IPS-NIHi7 (cell line): ENCODE results near the gene ASB6.
A peak's percentile ranks its signal among the peaks of the same experiment; 100 is the strongest.

Source experiments
- DNase-seq: peaks from one replicate; pipeline ENCODE4 v3.0.0; 2012; ENCODE audit warnings: mixed read lengths; ENCODE audit errors: extremely low spot score

ASB6 gene

DNA sequence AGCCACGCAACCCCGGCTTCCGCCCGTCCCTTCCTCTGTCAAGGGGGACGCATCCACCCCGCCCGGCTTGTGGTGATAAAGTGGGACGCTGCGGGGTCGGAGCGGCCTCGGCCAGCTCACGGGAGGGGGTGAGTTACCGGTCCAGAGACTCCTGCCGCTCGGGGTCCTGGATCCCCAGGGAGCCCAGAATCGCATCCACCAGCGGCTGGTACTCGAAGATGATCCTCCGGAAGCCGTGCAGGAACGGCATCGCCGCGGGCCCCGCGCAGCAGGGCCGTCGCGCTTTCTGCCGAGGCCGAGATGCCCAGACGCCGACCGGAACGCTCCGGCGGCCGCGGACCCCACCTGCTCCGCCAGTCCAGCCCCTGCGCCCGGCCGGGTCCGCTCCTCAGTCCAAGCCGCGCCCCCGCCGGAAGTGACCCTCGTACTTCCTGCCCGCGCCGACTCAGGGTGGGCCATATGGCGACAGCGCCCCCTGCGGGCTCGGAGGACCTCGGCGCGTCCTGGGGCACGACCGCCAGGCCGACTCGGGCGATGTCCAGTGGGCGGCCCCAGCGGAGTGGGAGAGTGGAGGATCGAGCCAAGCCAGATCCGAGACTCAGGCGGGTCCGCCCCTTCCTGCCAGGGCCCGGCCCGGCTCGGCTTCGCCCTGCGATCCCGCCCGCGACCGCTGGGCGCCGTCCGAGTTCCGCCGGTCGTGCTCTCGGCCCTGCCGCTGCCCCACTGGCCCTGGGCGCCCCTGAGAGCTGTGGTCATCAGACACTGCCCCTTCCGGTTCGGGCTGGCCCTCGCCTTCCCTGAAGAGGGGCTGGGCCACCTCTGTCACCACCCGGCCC, at the start of gene ASB6:
Gene ASB6, minus strand, starts transcription at position 402 of the 836 bp plus-strand sequence. Its CDS starts 152 bp downstream, at position 250.
- DNase-seq: peak; percentile 100

DNA sequence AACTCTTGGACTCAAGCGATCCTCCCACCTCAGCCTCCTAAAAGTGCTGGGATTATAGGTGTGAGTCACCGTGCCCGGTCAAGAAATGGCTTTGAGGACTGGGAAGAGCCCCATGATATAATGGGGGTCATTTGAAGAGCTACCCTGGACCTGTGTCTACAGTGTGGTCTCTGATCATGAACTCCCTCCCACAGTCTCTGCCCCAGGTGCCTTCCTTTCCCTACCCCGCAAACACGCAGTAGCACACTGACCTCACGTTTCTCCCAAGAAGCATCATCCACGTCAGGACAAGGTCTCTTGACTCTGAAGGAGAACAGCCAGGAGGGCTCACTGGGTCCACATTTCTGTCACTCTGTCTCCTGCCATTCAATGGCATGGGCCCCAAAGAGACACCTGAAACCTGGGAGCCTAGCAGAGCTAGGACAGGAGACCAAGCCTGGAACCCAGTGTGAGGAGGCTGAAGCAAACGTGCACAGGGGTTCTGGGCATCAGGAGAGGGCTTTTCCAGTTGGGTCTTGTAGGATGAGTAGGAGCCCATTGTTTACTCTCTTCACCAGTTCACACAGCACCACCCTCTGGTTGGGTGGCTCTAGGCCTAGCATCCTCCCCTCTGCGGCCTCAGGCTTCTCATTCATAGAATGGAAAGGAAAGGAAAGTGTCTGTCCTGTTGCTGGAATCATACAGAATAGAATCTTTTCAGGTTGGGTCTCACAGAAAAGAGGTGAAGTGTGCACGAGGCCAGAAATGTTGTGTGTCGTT, 46.5 kb upstream of the ASB6 start:
- DNase-seq: no peak

- DNase-seq: no peak
These were observed 45.4 kb upstream of the ASB6 start for GRCh38 chr9:129687391-129687790.

- no peak for DNase-seq
These were observed 44.8 kb upstream of the ASB6 start for GRCh38 chr9:129686736-129687135.

- no peak for DNase-seq
These were observed 43.9 kb upstream of the ASB6 start for GRCh38 chr9:129685933-129686259.

- DNase-seq: no peak
These were observed 43.4 kb upstream of the ASB6 start for GRCh38 chr9:129685220-129685932.

GRCh38 chr9:129682381-129682780, 40.4 kb upstream of the ASB6 start:
- no peak for DNase-seq

GRCh38 chr9:129681924-129682323, 40.0 kb upstream of the ASB6 start:
- DNase-seq: no peak

GRCh38 chr9:129679537-129679936, 37.6 kb upstream of the ASB6 start:
- DNase-seq: no peak

DNA sequence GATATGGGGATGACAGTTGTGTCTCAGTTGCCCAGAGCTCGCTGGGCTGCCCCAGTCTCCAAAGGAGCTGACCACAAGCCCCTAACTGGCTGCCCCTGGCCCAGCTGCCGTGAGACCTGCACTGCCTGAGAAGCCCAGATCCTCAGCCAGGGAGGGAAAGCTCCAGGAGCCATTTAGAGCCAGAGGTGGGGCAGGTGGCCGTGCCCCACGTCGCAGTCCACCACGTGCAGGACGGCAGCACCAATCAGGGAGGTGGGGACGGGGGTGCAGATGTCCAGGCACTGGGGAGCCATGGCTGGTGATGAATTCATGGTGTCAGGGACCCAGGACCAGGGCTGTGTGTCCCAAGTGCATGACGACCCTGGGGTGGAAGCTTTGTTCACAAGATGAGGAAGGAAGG, 36.9 kb upstream of the ASB6 start:
- no peak for DNase-seq

DNA sequence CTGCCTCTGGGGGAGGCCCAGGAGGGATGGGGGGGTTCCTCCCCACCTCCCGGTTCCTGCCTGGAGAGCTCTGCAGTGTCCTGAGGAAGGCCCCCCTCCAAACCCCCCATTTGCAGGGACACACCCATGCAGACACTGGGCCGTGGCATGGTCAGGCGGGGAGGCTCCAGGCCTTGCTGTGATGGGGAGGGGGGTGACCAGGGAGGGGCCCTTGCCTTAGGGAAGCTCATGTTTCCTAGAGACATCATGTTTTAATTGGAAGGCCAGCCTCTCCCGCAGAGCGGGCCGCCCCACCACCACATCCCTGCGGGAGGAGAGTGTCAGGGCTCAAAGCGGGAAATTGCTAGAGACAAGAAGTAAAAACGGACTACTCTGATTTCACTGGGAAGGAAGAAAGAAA, 35.5 kb upstream of the ASB6 start:
- no peak for DNase-seq

DNA sequence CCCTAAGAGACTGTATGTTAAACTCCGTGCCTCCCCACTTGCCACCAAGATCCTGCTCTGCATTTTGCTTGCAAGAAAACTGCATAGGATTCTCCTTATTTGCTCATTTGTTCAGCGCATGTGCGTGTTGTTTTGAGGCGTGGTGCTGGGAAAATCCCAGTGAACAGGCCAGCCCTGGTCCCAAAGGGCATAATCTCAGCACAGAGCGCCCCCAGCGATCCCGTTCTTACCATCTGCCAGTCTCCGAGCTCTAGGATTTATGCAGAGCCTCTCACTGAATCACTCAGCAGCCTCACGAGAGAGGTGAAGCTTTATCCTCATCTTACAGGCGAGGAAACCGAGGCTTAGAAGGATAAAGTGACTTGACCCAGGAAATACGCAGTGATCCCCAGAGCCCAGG, 35.0 kb upstream of the ASB6 start:
- DNase-seq: no peak

- no peak for DNase-seq
These were observed 34.3 kb upstream of the ASB6 start for GRCh38 chr9:129676287-129676686.

DNA sequence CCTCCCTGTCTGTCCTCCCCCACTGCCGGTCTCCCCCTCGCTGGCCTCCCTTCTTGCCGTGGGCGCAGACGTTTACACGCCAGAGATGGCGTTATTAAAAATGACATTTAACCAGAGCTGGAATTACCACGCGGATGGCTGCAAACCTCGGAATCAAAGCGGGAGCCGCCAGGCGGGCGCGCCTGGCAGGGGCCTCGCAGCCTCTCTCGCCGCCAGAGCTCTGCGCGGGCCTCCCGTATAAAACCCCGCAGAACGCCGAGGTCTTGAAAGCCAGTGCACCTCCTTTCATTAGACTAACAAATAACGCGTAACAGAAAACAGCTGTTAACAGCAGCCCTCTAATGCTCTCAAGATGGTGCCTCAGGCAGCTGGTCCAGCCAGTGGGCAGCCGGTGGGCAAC, 33.7 kb upstream of the ASB6 start:
- no peak for DNase-seq

DNA sequence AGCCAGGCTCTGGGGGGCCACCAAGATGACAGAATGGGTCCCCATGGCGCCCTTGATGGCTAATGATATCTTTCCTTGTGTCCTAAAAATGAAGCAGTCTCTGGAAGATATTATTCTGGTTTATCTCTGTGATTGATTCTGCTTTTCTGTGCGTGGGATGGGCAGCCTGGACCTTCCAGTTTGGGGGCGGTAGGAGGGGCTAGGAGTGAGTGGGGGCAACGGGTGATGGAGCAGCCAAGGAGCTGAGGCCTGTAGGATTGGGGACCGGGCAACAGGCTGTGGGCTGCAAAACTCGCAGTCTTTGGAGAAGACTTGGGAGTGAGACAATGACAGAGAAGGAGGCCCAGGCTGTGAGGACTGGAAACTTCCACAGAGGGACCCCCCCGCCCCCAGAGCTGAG, 32.3 kb upstream of the ASB6 start:
- no peak for DNase-seq

- no peak for DNase-seq
These were observed 31.7 kb upstream of the ASB6 start for GRCh38 chr9:129673602-129674001.

GRCh38 chr9:129672702-129673101, 30.8 kb upstream of the ASB6 start:
- no peak for DNase-seq

GRCh38 chr9:129671519-129671918, 29.6 kb upstream of the ASB6 start:
- no peak for DNase-seq

DNA sequence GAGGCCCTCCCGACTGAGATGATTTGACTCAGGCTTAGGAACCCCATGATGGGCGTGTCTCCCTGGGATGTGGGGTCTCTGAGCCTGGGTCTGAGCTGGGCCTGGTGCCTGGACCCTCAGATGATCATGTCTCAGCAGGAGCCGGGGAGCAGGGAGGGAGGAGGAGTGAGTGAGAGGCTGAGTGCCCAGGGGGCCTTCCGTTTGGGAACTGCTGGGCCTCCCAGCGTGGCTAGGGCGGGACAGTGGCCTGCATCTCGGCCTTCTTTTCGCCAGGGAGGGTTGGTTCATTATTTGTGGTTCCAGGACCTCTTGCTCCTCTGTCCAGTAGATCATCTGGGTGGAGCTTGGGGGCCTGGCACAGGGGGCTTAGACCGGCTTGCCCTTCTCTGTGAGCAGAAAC, 29.1 kb upstream of the ASB6 start:
- no peak for DNase-seq

DNA sequence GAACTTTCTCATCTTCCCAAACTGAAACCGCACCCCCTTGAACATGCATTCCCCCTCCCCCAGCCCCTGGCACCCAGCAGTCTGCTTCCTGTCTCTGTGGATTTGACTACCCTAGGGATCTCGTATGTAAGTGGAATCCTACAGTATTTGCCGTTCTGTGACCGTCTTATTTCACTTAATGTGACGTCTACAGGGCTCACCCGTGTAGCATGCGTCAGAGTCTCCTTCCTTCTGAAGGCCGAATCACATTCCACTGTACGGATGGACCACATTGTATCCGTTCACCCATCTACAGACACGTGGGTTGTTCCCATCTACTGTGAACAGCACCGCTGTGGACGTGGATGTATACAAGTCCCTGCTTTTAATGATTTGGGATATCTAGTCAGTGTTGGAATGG, 28.0 kb upstream of the ASB6 start:
- no peak for DNase-seq

DNA sequence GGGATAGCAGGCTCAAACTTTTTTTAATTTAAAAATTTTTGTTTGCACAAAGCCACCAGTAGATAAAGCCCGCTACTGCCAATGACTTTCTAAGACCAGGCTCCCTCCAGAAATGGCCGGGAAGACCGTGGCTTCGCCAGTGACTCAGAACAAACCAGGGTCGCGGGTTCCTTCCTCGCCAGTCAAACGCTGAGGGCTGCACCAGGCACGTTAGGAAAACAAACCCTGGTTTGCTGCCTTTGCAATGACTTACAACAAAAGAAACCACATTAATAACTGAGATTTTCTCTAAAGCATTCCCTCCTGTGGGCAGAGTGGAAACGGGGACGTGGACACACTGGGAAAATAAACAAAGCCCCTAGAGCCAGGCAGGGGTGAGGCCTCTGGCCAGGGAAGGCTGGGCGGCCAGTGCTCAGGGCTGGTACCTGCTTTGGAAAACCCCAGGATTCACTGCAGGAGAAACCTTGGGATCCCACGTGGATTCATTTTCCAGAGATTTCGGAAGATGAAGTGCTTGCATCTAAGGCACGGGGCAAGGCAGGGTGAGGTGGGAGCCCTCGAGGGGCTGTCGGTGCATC, 27.3 kb upstream of the ASB6 start:
- no peak for DNase-seq

GRCh38 chr9:129667850-129668249, 25.9 kb upstream of the ASB6 start:
- DNase-seq: no peak
